ENCODE measurements around the gene MRM2.
A peak's percentile ranks its signal among the peaks of the same experiment; 100 is the strongest.

Gene MRM2

GRCh38 chr7:2245883-2246675, 4.1 kb upstream of the MRM2 start:
- DNase-seq: no peak

GRCh38 chr7:2244404-2244995, 2.5 kb upstream of the MRM2 start:
- DNase-seq: no peak

- no peak for DNase-seq
Measured at GRCh38 chr7:2243458-2243857, 1.5 kb upstream of the MRM2 start.

- DNase-seq: no peak
Measured at GRCh38 chr7:2242541-2243429, 780 bp upstream of the MRM2 start.

GRCh38 chr7:2239242-2239641, 2.8 kb downstream of the MRM2 start:
- no peak for DNase-seq

GRCh38 chr7:2237109-2237602, 4.8 kb downstream of the MRM2 start:
- DNase-seq: no peak

GRCh38 chr7:2233926-2234325, 8.1 kb downstream of the MRM2 start:
- no peak for DNase-seq

GRCh38 chr7:2232766-2233520, 9.1 kb downstream of the MRM2 start, which contains the start of gene MAD1L1:
MAD1L1 (minus strand) TSS chr7:2232945; CDS start chr7:2230133, 2,812 bp downstream.
- DNase-seq: peak; percentile 79

- DNase-seq: no peak
Measured at GRCh38 chr7:2231992-2232765, 9.8 kb downstream of the MRM2 start.

GRCh38 chr7:2230882-2231281, 11.1 kb downstream of the MRM2 start:
- DNase-seq: no peak

- no peak for DNase-seq
Measured at GRCh38 chr7:2230226-2230625, 11.8 kb downstream of the MRM2 start.

GRCh38 chr7:2229467-2229866, 12.5 kb downstream of the MRM2 start:
- no peak for DNase-seq

- no peak for DNase-seq
Measured at GRCh38 chr7:2228921-2229320, 13.1 kb downstream of the MRM2 start.

- no peak for DNase-seq
Measured at GRCh38 chr7:2227699-2228098, 14.3 kb downstream of the MRM2 start.

GRCh38 chr7:2225830-2226229, 16.2 kb downstream of the MRM2 start:
- no peak for DNase-seq

GRCh38 chr7:2225336-2225735, 16.7 kb downstream of the MRM2 start:
- no peak for DNase-seq

- DNase-seq: no peak
Measured at GRCh38 chr7:2224934-2225333, 17.1 kb downstream of the MRM2 start.

GRCh38 chr7:2224491-2224928, 17.5 kb downstream of the MRM2 start:
- DNase-seq: no peak

- no peak for DNase-seq
Measured at GRCh38 chr7:2223321-2223720, 18.7 kb downstream of the MRM2 start.

GRCh38 chr7:2222516-2222915, 19.5 kb downstream of the MRM2 start:
- no peak for DNase-seq

GRCh38 chr7:2220954-2221353, 21.1 kb downstream of the MRM2 start:
- no peak for DNase-seq

GRCh38 chr7:2220506-2220905, 21.5 kb downstream of the MRM2 start:
- no peak for DNase-seq
